NCI-H146 treated with DMSO at 0.1 percent for 48 hours (cell line): ENCODE data around the gene CBFA2T2.
"Not testable (repeated sequence)": the region's sequence is repeated elsewhere in the genome, so short reads cannot be mapped to it uniquely, and the experiment has no call there.

Source experiments
- DNase-seq: peaks from one replicate; lab custom pipeline; 2025; ENCODE audit not compliant: unreplicated experiment; lab: John Stamatoyannopoulos, UW

CBFA2T2 gene

DNA sequence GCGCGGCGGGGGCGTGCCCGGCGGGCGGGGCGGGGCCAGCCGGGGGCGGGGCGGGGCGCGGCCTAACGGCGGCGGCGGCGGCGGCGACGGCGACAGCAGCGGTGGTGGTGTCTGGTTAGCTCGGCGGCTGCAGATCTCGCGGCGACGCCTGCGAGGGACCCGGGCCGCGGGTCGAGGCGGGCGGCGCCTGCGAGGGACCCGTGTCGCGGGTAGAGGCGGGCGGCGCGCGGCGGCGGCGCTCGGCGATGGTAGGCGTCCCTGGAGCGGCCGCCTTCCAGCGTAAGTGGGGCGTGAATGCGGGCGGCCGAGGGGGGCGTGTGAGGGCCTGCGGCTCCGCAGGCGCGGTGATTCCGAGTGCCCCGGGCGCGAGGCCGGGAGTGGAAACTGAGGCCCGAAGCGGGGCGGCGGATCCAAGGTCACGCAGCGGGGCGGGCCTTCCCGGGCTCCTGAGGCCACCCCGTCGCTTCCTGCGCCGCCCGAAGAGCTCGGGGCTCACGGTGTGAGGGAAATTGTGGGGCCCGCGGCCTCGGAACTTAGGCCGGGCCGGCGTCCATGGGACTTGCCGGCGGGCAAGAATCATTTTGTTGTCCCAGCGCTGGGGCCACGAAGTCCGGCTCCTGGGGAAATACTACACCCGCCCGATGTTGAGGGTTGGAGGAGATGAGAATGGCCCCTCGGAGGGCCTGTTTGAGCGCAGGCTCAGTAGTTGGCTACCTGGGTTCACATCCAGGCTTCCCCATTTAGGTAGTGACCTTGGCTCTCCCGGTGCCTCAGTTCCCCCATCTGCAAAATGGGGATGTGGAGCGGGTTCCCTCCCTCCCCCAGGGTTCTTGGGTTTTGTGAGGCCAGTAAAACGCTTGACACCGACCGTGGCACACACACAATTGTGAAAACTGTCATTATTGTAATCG is at the start of gene CBFA2T2:
Gene CBFA2T2, plus strand, starts transcription at position 74 of the 911 bp plus-strand sequence. Its CDS starts 172 bp downstream, at position 246.
- DNase-seq, result peak; percentile 56

DNA sequence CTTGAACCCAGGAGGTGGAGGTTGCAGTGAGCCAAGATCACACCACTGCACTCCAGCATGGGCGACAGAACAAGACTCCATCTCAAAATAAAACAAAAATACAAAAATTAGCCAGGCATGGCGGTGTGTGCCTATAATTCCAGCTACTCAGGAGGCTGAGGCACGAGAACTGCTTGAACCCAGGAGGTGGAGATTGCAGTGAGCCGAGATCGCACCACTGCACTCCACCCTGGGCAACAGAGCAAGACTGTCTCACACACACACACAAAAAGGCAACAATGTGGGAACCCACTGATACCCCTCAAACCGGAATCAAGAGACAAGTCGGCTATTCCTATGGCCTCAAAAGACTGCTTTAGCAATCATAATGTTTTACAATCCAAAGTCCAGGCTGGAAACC is 49.3 kb upstream of the CBFA2T2 start:
- not testable (repeated sequence) for DNase-seq

DNA sequence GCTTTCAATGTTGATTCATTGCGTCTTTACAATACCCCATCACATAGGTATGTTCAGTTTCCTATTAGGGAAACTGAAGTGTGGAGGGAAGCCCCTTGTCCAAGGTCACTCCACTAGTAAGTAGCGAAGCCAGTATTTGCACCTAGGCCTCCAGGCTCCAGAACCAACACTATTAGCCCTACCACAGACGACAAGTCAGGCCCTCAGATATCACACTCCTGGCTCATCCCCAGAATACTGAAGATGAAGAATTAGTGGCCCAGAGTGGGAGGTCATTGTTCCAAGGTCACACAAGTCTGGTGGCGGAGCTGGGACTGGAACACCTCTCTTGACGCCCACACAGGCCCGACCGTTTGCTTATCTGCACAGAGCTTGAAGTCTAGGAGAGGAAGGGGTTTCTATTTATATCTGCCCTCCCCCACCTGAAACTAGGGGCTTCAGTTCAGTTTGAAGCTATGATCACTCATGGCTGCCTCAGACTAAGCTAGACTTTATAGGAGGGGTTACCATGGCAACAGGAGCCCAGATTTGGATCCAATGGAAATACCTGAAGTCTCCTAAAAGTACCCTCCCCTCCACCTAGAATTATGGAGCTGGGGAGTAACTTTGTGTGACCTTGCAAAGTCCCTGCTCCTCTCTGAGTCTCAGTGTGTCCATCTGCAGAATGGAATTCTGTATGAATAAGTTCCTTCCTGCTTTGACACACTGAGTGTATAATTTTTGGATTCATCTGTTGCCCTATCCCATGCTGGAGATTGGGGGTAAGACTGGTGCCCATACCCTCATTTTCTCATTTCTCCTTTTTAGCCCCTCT is 48.5 kb upstream of the CBFA2T2 start:
- no peak for DNase-seq

DNA sequence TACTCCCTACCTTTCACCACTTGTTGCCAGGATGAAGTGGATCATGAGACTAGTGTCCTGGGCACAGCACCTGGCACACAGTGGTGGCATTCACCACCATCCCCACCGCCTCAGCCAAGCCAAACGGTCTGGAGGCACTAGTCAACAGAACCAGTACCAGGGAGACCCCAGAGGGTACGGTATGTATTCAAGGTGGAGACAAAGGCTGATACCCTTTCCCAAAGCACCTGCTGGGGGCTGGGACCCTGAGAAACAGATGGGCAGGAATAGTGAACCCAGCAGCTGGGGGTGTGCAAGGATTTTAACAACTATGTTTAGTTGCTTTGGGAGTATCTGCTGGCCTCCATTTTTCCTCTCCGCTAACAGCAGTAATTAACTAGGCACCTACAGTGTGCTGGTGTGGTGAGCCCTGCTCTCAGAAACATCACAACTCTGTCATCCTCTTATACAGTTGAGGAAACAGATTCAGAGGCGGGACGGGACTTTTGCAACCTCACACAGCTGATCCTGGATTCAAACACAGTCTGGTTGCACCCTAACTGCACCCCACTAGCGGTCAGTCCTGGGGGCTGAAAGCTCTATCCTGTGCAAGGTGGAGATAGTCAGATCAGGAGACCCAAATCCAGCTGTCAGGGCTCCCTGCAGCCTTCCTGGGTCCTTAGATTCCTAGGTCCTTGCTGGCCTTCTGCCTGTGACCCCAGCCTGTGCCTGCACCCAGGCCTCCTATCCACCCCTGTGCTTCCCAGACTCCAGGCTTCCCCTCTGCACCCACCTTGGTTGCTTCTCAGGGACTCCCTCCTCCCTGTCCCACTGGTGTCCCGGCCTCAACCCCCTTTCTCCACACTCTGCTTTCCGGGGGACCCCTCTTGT is 47.5 kb upstream of the CBFA2T2 start:
- DNase-seq, result no peak

DNA sequence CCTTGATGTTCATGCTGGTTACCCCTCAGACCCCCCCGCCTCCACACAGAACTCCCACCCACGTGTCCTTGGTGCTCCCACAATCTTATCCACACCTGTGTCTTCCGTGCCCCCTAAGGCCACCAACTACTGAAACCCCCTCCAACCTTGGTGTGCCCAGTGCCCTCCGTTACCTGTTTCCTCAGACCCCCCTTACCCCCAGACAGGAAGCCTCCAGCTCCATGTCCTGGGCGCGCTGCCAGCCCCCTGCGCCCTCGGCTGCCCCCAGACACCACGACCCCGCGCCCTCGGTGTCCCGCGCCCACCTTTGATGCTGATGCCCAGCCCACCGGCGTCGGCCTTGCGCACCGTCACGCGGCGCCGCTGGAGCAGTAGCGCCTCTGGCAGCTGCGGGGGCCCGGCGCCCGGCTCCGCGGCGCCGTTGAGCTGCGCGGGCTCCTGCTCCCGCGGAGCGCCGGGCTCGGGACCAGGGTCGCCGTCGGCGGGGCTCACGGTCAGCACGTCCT is 46.8 kb upstream of the CBFA2T2 start:
- DNase-seq, result no peak

DNA sequence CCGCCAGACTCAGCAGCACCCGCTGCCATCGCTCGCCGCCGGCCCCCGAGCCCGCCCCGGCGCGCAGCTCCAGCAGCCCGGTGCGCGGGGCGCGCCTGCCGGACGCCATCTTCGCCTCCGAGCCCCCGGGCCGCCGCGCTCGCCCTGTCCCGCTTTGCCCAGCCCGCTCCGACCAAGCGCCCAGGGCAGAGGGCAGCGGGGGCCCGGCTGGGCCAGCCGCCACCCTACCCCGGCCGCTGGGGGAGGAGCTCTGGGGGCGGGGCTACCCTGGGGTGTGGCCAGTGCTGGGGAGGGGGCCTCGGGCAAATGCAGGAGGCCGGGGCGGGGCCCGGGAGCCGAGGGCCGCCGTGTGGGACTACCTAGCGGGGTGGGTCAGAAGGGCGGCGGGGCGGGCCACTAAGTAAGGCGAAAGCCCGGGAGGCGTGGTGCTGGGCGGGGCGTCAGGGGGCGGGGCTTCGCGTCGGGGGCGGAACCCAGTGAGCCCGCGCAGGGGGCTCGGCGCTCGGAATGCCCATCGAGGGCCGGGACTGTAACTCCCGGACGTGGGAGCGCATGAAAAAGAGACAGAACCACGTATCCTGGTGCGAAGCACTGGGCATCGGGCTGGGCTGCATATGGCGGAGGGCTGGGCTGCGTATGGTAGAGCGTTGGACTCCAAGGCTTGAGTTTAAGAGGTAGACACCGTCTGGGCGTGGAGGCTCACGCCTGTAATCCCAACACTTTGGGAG is 46.2 kb upstream of the CBFA2T2 start, which contains the start of gene SNTA1:
Gene SNTA1, minus strand, starts transcription at position 252 of the 728 bp plus-strand sequence. Its CDS starts 143 bp downstream, at position 109.
- DNase-seq, result peak; percentile 96

DNA sequence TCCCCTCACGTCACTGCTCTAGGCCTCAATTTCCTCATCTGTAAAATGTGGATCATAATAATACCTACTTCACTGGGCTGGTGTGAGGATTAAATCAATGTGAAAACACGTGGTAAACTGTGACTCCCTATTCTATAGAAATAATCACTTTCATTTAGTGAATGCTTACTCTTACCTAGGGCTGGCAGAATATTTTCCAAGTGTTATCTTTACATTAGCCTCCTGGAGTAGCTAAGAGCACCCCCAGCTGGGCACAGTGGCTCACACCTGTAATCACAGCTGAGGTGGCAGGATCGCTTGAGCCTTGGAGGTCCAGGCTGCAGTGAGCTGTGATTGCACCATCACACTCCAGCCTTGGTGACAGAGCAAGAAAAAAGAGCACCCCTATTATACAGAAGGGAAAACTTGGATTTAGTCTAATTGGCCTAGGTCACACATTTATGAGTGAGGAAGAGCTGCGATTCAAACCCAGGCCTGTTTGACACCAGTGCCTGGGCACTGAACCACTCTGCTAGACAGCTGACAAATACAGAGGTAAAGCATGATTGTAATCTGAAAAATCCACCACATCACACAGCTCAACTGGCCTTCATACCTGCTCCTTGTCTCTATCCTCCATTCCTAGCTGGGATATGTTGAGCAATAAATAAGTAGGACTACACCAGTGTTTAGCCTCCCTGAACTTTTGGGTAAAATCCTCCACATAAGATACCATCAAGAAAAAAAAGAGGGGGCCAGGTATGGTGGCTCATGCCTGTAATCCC is 44.9 kb upstream of the CBFA2T2 start:
- peak; percentile 35 for DNase-seq

DNA sequence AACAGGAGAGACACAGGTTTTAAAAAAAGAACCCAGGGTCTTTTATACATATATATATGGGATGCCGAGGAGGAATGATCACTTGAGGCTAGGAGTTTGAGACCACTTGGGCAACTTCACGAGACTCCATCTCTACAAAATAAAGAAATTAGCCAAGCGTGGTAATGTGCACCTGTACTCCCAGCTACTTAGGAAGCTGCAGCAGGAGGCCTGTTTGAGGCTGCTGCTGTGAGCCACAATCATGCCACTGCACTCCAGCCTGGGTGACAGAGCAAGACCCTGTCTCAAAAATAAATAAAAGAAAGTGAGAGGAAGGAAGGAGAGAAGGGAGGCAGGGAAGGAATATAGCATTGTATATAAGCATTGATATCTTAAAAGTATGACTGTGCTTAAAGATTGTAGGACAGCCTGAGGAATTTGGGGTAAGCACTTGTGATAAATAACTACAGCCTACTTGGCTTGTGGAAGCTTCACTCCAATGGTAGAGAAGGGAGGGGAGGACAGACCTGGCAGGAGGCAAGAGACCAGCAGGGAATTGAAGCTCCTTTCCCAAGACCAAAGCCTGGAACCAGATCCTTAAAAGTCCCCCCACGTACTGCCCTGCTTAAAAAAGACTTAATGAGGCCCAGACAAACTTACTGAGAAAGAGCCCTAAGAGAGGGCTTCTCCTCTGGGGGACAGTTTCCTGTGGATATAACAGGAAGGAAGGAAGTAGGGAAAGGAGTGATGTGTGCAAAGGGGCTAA is 43.8 kb upstream of the CBFA2T2 start:
- no peak for DNase-seq

DNA sequence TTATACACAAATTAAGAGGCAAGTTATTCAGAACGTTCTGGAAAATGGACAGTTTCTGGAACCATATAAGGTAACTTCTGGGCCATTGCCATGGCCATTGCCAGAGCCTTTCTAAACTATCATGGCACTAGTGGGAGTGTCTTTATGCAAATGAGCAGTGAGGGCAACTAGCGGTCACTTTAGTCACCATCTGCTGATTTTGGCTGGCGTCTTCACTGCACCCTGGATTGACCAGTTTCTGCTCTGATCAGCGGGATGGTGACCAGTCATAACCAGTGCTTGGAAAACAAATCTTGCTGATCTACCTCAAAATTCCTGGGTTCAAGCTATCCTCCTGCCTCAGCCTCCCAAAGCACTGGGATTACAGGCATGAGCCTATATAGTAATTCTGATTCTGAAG is 39.0 kb upstream of the CBFA2T2 start:
- DNase-seq, result no peak

DNA sequence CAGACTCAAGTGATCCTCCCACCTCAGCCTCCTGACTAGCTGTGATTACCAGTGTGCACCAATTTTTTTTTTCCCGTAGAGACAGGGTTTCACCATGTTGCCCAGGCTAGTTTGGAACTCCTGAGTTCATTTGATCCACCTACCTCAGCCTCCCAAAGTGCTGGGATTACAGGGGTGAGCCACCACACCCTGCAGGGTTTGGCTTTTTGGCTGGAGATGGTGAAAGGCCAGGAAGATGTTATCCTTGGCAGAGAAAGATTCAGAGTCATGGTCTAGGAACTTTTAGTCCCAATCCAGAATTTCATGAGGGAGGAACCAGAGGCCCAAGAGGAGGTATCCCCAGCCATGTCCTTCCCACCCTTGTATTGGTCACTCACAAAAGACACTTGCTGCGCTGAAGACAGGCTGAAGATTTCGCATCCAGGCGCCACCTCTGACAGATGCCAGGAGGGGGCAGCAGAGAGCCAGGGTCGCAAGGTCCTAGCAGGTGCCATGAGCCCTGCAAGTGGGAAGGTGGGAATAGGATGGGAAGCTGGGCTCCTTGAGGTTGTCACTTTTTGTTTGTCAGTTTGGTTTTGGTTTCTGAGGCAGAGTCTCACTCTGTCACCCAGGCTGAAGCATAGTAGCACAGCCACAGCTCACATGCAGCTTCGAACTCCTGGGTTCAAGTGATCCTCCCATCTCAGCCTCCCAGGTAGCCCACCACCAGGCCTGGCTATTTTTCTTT is 32.8 kb upstream of the CBFA2T2 start:
- DNase-seq, result peak; percentile 80

DNA sequence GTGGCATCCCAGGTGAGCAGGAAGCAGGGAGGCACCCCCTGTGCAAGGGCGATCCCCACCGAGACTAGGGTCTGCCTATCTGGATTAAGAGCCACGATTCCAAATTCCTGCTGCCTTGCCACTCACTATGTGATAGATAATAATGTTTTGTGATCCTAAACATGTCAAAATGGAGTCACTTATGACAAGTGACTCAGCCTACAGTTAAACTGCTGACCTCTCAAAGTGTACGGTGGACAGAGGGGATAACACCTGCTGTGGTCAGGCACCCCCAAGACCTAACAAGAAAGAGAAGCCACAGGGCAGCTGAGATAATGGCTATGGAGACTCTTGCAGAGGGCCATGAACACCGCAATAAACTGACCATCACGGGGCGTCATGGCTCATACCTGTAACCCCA is 30.3 kb upstream of the CBFA2T2 start:
- no peak for DNase-seq

DNA sequence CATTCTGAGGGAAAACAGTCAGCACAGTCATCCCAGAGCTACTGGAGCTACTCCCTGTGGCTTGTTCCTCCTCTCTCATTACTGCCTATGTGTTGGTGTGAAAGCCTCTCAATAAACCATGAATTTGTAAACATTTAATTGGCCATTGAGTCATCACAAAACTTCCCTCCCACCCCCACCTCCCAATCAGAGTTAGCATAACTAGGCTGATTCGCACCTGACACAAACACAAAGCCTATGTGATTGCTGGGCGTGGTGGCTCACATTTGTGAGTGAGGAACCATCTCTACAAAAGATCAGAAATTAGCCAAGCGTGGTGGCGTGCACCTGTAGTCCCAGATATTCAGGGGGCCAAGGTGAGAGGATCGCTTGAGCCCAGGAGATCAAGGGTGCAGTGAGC is 29.2 kb upstream of the CBFA2T2 start:
- DNase-seq, result peak; percentile 27

DNA sequence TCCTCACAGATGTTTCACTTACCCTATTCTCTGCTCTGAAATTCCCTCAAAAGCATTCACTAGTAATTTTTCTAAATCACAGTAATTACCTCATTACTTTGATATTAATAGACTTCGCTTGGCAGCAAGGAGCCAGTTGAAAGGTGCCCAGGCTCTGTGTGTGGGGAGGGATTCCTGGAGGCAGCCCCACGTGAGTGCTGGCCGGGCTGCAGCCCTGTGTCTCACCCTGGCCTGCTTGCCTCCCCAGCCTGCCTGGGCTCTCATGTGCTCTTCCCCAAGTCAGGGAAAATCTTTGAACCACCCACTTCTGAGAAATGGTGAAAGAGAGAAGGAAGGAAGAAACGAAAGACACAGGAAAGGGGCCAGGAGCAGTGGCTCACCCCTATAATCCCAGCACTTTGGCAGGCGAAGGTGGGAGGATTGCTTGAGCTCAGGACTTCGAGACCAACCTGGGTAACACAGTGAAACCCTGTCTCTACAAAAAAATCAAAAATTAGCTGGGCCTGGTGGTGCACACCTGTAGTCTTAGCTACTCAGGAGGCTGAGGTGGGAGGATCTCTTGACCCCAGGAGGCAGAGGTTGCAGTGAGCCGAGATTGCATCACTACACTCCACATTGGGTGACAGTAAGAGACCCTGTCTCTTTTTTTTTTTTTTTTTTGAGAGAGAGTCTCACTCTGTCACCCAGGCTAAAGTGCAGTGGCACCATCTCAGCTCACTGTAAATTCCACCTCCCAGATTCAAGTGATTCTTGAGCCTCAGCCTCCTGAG is 26.4 kb upstream of the CBFA2T2 start:
- DNase-seq, result no peak

DNA sequence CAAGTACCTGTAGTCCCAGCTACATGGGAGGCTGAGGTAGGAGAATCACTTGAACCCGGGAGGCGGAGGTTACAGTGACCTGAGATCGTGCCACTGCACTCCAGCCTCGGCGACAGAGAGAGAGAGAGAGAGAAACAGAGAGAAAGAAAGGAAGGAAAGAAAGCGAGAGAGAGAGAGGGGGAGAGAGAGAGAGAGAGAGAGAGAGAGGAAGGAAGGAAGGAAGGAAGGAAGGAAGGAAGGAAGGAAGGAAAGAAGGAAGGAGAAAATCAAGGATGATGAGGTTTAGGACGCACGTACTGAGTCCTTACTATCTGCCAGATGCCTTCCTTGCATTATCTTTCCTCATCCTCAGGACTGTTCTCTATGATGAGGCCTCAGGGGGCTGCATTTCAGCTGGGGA is 25.1 kb upstream of the CBFA2T2 start:
- not testable (repeated sequence) for DNase-seq

DNA sequence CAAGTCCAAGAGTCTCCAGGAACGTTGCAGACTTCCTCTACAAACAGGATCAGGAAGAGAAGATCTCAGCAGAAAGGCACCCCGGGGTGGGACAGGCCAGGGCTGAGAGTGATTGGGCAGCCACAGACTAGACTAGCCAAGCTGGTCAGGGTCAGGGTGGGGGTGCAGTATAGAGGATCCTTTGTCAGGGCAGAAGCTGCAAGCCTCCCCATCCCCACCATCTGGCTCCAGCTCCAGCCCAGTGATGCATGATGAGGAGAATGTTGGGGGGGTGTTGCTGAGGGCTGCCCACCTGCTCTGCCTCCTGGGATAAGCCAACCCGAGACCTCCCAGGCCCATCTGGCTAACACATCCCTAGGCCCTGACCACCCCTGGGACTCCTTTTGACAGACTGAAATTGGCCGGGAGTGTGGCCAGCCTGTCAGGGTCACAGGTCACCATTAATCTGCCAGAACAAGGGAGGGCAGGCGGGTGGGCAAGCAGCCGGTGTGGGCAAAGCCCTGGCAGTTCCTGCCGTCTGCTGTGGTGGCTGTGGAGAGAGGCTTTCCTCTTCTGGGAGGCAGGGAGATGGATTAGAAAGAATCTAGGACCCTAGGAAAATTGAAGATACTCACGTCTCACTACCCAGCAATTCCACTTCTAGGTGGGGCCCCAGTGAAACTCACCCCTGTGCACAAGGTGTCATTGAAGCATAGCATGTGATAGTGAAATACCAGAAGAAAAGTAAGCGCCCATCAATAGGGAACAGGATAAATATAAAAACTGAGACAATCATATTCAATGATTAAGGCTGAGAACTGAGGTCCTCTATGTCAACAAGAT is 24.2 kb upstream of the CBFA2T2 start:
- DNase-seq, result no peak

DNA sequence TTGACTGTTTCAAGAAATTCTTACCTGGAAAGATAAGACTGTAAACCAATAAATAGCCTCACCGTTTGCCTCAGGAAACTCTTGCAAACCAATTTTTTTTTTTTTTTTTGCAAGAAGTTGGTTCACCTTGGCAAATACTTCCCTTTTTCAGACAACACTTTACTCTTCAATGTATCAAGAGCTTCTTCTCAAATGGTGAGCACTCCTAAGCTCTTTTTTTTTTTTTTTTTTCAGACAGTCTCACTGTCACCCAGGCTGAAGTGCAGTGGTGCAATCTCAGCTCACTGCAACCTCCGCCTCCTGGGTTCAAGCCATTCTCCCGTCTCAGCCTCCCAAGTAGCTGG is 23.6 kb upstream of the CBFA2T2 start:
- DNase-seq, result no peak
